Measurements from ENCODE around the gene MRPS22. TPM values are rescaled to one million over a fixed set of nuclear protein-coding genes. Genes with fewer than 3 reads are reported as not detected.
A peak's percentile ranks its signal among the peaks of the same experiment; 100 is the strongest.

MRPS22 gene
- total RNA-seq, 1 donor = 75.8 TPM

GRCh38 chr3:139311557-139311956 is 32.3 kb upstream of the MRPS22 start:
- no peak overlapping the region for H3K4me3 ChIP-seq (ENCODE audit: low read depth, low read length)
- no peak for DNase-seq (ENCODE audit: low read depth)
- no peak for TF ChIP-seq CTCF (IDR thresholded peaks at IDR 0.05; ENCODE audit: insufficient read depth, low read length)

GRCh38 chr3:139312416-139312815 is 31.4 kb upstream of the MRPS22 start:
- no peak for DNase-seq (ENCODE audit: low read depth)

GRCh38 chr3:139312959-139313358 is 30.9 kb upstream of the MRPS22 start:
- no peak overlapping the region for H3K4me3 ChIP-seq (ENCODE audit: low read depth, low read length)
- no peak for TF ChIP-seq CTCF (IDR thresholded peaks at IDR 0.05; ENCODE audit: insufficient read depth, low read length)
- DNase-seq (ENCODE audit: low read depth) = peak; percentile 45

More at GRCh38 chr3:139312416-139312815, 31.4 kb upstream of the MRPS22 start:
- no peak for TF ChIP-seq CTCF (IDR thresholded peaks at IDR 0.05; ENCODE audit: insufficient read depth, low read length)
- no peak overlapping the region for H3K4me3 ChIP-seq (ENCODE audit: low read depth, low read length)

- H3K4me3 ChIP-seq (ENCODE audit: low read depth, low read length) = no peak overlapping the region
- no peak for TF ChIP-seq CTCF (IDR thresholded peaks at IDR 0.05; ENCODE audit: insufficient read depth, low read length)
- DNase-seq (ENCODE audit: low read depth) = no peak
Observed at GRCh38 chr3:139313921-139314320, 29.9 kb upstream of the MRPS22 start.

GRCh38 chr3:139317215-139317614 is 26.6 kb upstream of the MRPS22 start:
- H3K4me3 ChIP-seq (ENCODE audit: low read depth, low read length) = no peak overlapping the region
- no peak for TF ChIP-seq CTCF (IDR thresholded peaks at IDR 0.05; ENCODE audit: insufficient read depth, low read length)
- DNase-seq (ENCODE audit: low read depth) = no peak

- TF ChIP-seq CTCF (IDR thresholded peaks at IDR 0.05; ENCODE audit: insufficient read depth, low read length) = no peak
- no peak for DNase-seq (ENCODE audit: low read depth)
- H3K4me3 ChIP-seq (ENCODE audit: low read depth, low read length) = no peak overlapping the region
Observed at GRCh38 chr3:139317660-139318430, 26.0 kb upstream of the MRPS22 start.

- no peak overlapping the region for H3K4me3 ChIP-seq (ENCODE audit: low read depth, low read length)
- TF ChIP-seq CTCF (IDR thresholded peaks at IDR 0.05; ENCODE audit: insufficient read depth, low read length) = no peak
- DNase-seq (ENCODE audit: low read depth) = no peak
Observed at GRCh38 chr3:139318431-139318816, 25.4 kb upstream of the MRPS22 start.

Measured in fibroblast of the aortic adventitia (primary cell).